B cell (primary cell): Measurements from ENCODE around the gene BCL10. TPM values are rescaled to one million over a fixed set of nuclear protein-coding genes. Genes with fewer than 3 reads are reported as not detected.

Experiments
- ATAC-seq: fragments of 200-7000 bp; cut with Tn5 transposase; one replicate; pipeline ENCODE4 v1.10.0; 2021; ENCODE audit warnings: low read depth, mild to moderate bottlenecking, moderate number of reproducible peaks, moderate library complexity
- CTCF ChIA-PET: fragments of 350-600 bp; sonication (Branson Sonifier 250); formaldehyde crosslinking; loops from one replicate; lab custom pipeline; 2021; ENCODE audit warnings: antibody characterized with exemption, inconsistent platforms; lab: Charles Lee
- POLR2A ChIA-PET: fragments of 350-600 bp; sonication (Branson Sonifier 250); formaldehyde crosslinking; loops from one replicate; lab custom pipeline; 2021; ENCODE audit warnings: antibody characterized with exemption; lab: Charles Lee
- DNase-seq: peaks from one replicate; pipeline ENCODE4 v3.0.0; 2013
- H2AFZ ChIP-seq: 2 replicates; pipeline ENCODE4 v1.6.1; 2012; ENCODE audit warnings: mild to moderate bottlenecking, low read depth, low read length; ENCODE audit not compliant: insufficient read depth, poor library complexity, severe bottlenecking
- H3K27ac ChIP-seq, 2 donors: 1 replicate in 1 of 2; 2 replicates in 1 of 2; pipeline ENCODE4 v1.5.1; 2012 to 2013; ENCODE audit warnings: low read length in 2 of 2, mild to moderate bottlenecking in 2 of 2, moderate library complexity in 1 of 2
- H3K27me3 ChIP-seq, 4 experiments: fragments of 200-600 bp in 1 of 4; sonication (generic) in 1 of 4; replicated peaks in 1 of 4; 1 replicate in 2 of 4; 2 replicates in 2 of 4; pipeline versions ENCODE4 v1.6.1 to v1.7.0; 2013 to 2016; ENCODE audit warnings: low read length in 3 of 4, mild to moderate bottlenecking in 2 of 4, mixed read lengths in 1 of 4, moderate library complexity in 1 of 4; ENCODE audit not compliant: insufficient read depth in 4 of 4, control insufficient read depth in 3 of 4; ENCODE audit errors: control extremely low read depth in 1 of 4
- H3K36me3 ChIP-seq, 2 experiments: replicated peaks in 1 of 2; 1 replicate in 1 of 2; 2 replicates in 1 of 2; pipeline versions ENCODE4 v1.6.1 to v1.7.1; 2013; ENCODE audit warnings: low read length in 1 of 2; ENCODE audit not compliant: insufficient read depth in 2 of 2, control insufficient read depth in 1 of 2; ENCODE audit errors: control extremely low read depth in 1 of 2, extremely low read depth in 1 of 2
- H3K4me1 ChIP-seq, 2 donors: fragments of 200-600 bp in 1 of 2; sonication (generic) in 1 of 2; 1 replicate in 1 of 2; 2 replicates in 1 of 2; pipeline versions ENCODE4 v1.5.1 to v1.6.1; 2013 to 2017; ENCODE audit warnings: low read length in 2 of 2; ENCODE audit not compliant: control insufficient read depth in 2 of 2, insufficient read depth in 2 of 2
- H3K4me2 ChIP-seq: replicated peaks from 2 replicates; pipeline ENCODE3; 2012; ENCODE audit warnings: mild to moderate bottlenecking, low read depth, low read length; ENCODE audit not compliant: poor library complexity, severe bottlenecking
- H3K4me3 ChIP-seq, 5 experiments: fragments of 200-600 bp in 1 of 5; sonication (generic) in 1 of 5; 1 replicate in 3 of 5; 2 replicates in 2 of 5; pipeline versions ENCODE4 v1.5.1 to v1.7.0; 2011 to 2016; ENCODE audit warnings: low read length in 4 of 5, mild to moderate bottlenecking in 4 of 5, low read depth in 2 of 5, control low read depth in 1 of 5, moderate library complexity in 1 of 5; ENCODE audit not compliant: insufficient read depth in 1 of 5; ENCODE audit errors: control extremely low read depth in 1 of 5, extremely low read depth in 1 of 5
- H3K79me2 ChIP-seq: fragments of 200-600 bp; sonication (generic); one replicate; pipeline ENCODE4 v1.6.0; 2016; ENCODE audit warnings: low read length; ENCODE audit not compliant: control insufficient read depth, insufficient read depth
- H3K9ac ChIP-seq: fragments of 200-600 bp; sonication (generic); 2 replicates; pipeline ENCODE4 v1.6.1; 2017; ENCODE audit warnings: mild to moderate bottlenecking, low read length, moderate library complexity
- H3K9me3 ChIP-seq, 3 donors: one replicate each; pipeline versions ENCODE4 v1.6.1 to v1.7.1; 2013; ENCODE audit warnings: low read length in 2 of 3; ENCODE audit not compliant: control insufficient read depth in 2 of 3, insufficient read depth in 1 of 3; ENCODE audit errors: control extremely low read depth in 1 of 3
- H4K20me1 ChIP-seq: 2 replicates; pipeline ENCODE4 v1.6.0; 2012; ENCODE audit warnings: mild to moderate bottlenecking, low read length; ENCODE audit not compliant: insufficient read depth, control insufficient read depth, poor library complexity, severe bottlenecking
- H3K27ac Mint-ChIP-seq: one replicate; pipeline ENCODE4 v1.8.0; 2021; ENCODE audit warnings: mixed read lengths
- H3K27me3 Mint-ChIP-seq: one replicate; pipeline ENCODE4 v1.8.0; 2021; ENCODE audit warnings: mixed read lengths
- H3K4me1 Mint-ChIP-seq: one replicate; pipeline ENCODE4 v1.8.0; 2021; ENCODE audit warnings: mixed read lengths
- H3K4me3 Mint-ChIP-seq: one replicate; pipeline ENCODE4 v1.8.0; 2021; ENCODE audit warnings: mixed read lengths
- H3K9me3 Mint-ChIP-seq: one replicate; pipeline ENCODE4 v1.8.0; 2022; ENCODE audit warnings: mixed read lengths; ENCODE audit not compliant: insufficient read depth
- CTCF ChIP-seq: fragments of 200-600 bp; IDR thresholded peaks from one replicate; pipeline ENCODE4 v1.8.0; 2022; ENCODE audit warnings: antibody characterized with exemption, mild to moderate bottlenecking
- EZH2 ChIP-seq: IDR thresholded peaks from 2 replicates; pipeline ENCODE4 v1.6.1; 2012; ENCODE audit warnings: borderline replicate concordance, low read depth, mild to moderate bottlenecking, moderate library complexity, low read length; ENCODE audit not compliant: insufficient read depth, poor library complexity, severe bottlenecking
- WGBS: methylation state at CpG from one replicate; pipeline ENCODE4 v1.1.5; 2013; ENCODE audit warnings: missing lambda C conversion rate; ENCODE audit not compliant: insufficient coverage; 5-methylcytosine and 5-hydroxymethylcytosine counted together
- intact Hi-C: fragments of 100-400 bp; cut with micrococcal nuclease; formaldehyde crosslinking; loops from one replicate; pipeline ENCODE4 v1.10.0; 2022
- polyA plus RNA-seq: library from polyadenylated mRNA; depleted of rRNA; stranded (reverse); fragments of >200 nt; gene quantifications from 2 replicates; pipeline ENCODE4 v1.2.3, GENCODE V29; 2012
- total RNA-seq, 2 donors: library from RNA; stranded (reverse); fragments of 120-200 nt in 1 of 2; gene quantifications; 1 replicate in 1 of 2; 2 replicates in 1 of 2; pipeline versions ENCODE4 v1.2.3 to v1.2.4, GENCODE V29; 2013 to 2022

The BCL10 gene
- total and polyA plus RNA-seq, 2 donors (not counting 1 experiment from before 2014, with no cell fraction given), result 26.2 to 60.5 TPM

- H3K9me3 ChIP-seq, result peaks cover 0 to 7% (median 0%) of the 10 kb centered on the region in 3 donors
- no peak overlapping the region for H3K4me3 ChIP-seq
- TF ChIP-seq EZH2 (no peak), CTCF (no peak)
- intact Hi-C loops, result no loop called here
- H3K9me3 Mint-ChIP-seq, result no peaks in the 10 kb centered on the region
- H3K27me3 Mint-ChIP-seq, result no peaks in the 10 kb centered on the region
- H3K4me3 Mint-ChIP-seq, result no peak overlapping the region
- no peak for ATAC-seq
- H3K79me2 ChIP-seq, result no peaks in the 10 kb centered on the region
- no peaks in the 10 kb centered on the region for H3K27me3 ChIP-seq
- no peak overlapping the region for H3K27ac Mint-ChIP-seq
- peaks cover 1% of the 10 kb centered on the region for H3K4me1 Mint-ChIP-seq
- ChIA-PET POLR2A (no interaction called here), CTCF (interaction anchor here (1.0 to 2.5 kb wide), 3 partner anchors 9 to 301 kb away, joined by 3 to 11 read pairs (median 4); no protein-coding TSS in a partner anchor)
- H3K4me1 ChIP-seq, result no peaks in the 10 kb centered on the region
- peaks cover 4% of the 10 kb centered on the region for H4K20me1 ChIP-seq
- peaks cover 3 to 10% of the 10 kb centered on the region in 2 experiments for H3K36me3 ChIP-seq
- 100% methylated on average over 1 of the region's 1 CpG for WGBS
- H2AFZ ChIP-seq, result no peak overlapping the region
- no peak for DNase-seq
- H3K27ac ChIP-seq, result no peak overlapping the region
- H3K9ac ChIP-seq, result no peak overlapping the region
- H3K4me2 ChIP-seq, result no peak overlapping the region
Measured at GRCh38 chr1:85245891-85246290, 30.5 kb downstream of the BCL10 start.

GRCh38 chr1:85245456-85245855 is 31.0 kb downstream of the BCL10 start:
- WGBS, result no CpG with 5 or more reads among the region's 1 CpG
- CTCF ChIA-PET, result interaction anchor here (1.0 to 2.5 kb wide), 3 partner anchors 9 to 300 kb away, joined by 3 to 11 read pairs (median 3); no protein-coding TSS in a partner anchor
- Histone ChIP-seq H3K4me2 (no peak overlapping the region), H3K9me3 (peaks cover 0 to 7% (median 0%) of the 10 kb centered on the region in 3 donors), H3K9ac (no peak overlapping the region), H3K4me3 (no peak overlapping the region), H4K20me1 (no peaks in the 10 kb centered on the region), H3K4me1 (no peaks in the 10 kb centered on the region), H3K27me3 (no peaks in the 10 kb centered on the region), H3K79me2 (no peaks in the 10 kb centered on the region), H2AFZ (no peak overlapping the region), H3K36me3 (peaks cover under 1 to 6% of the 10 kb centered on the region in 2 experiments), H3K27ac (no peak overlapping the region)
- no peak overlapping the region for H3K4me3 Mint-ChIP-seq
- peaks cover 1% of the 10 kb centered on the region for H3K4me1 Mint-ChIP-seq
- POLR2A ChIA-PET, result no interaction called here
- H3K27ac Mint-ChIP-seq, result no peak overlapping the region
- no peaks in the 10 kb centered on the region for H3K9me3 Mint-ChIP-seq
- H3K27me3 Mint-ChIP-seq, result no peaks in the 10 kb centered on the region
- intact Hi-C loops, result no loop called here
- TF ChIP-seq CTCF (no peak), EZH2 (no peak)
- no peak for ATAC-seq
- DNase-seq, result no peak
